GM19240 (cell line): ENCODE data around the gene CYB5RL.
"Not testable (repeated sequence)": the region's sequence is repeated elsewhere in the genome, so short reads cannot be mapped to it uniquely, and the experiment has no call there.

Experiments used
- DNase-seq: peaks from one replicate; pipeline ENCODE4 v3.0.0; 2011; ENCODE audit warnings: low spot score; ENCODE audit not compliant: insufficient read length

CYB5RL gene

DNA sequence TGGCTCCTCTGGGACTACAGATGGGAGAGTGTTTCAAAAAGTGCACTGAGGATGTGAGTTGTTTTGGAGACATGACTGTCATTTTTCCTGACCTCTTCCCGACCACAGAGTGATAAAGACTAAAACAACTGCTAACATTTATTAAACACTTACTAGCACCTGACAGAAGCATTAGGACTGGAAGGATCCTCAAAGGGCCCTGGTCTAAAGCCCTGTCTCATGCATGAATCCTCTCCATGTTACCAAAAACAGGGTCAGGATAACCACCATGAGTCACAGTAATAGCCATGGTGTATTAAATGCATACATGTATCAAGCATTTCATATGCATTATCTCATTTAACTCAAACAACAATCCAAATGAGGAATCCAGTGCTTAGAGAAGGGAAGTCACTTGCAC lies 11.5 kb downstream of the CYB5RL start:
- DNase-seq, result no peak

DNA sequence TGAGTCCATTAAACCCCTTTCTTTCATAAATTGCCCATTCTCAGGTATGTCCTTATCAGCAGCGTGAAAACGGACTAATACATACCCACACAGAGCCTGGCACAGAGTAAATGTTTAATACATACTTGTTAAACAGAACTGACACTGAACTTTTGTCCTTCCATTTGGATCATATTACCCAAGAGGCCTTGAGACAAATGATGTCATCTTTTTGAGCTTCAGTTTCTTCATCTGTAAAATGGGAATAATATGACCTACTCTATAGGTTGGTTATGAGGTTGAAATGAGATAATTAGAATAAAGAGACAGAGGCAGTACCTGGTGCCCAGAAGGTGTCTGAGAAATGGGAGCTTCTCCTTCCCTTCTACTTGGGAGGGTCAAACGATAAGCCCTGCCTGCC lies 13.8 kb downstream of the CYB5RL start:
- no peak for DNase-seq

GRCh38 chr1:54180701-54181360 lies 19.0 kb downstream of the CYB5RL start:
- no peak for DNase-seq

DNA sequence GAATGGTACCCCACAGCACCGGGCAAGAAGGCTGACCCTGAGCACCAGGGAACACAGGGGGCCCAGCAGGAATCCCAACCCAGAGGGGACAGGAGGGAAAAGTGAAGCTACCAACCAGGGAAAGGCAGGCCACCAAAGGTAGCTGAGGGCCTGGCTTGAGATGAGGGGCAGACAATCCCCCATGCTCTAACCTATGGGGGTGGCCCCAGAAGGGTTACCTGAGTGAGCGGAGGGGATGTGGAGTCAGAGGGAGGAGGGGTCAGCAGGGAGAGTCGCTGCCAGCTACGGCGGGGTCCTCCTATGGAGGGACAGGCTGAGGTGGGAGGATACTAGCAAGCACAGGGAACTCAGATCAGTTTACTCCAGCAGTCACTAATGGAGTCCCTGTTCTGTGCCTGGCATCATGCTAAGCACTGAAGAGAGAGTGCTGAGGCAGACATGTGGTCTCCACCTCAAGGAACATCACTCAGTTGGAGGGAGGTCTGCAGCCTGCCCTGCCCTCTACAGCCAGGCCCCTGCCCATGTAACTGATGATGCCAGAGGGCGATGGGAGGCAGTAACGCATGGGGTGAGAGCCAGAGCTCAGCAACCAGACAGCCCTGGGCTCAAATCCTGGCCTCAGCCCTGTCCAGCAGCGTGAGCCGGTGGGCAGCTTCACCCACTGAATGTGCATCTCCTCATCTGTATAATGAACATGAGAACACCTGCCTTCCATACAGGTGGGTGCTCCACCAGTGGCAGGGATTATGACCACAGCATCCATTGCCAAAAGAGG lies 21.3 kb downstream of the CYB5RL start:
- no peak for DNase-seq

DNA sequence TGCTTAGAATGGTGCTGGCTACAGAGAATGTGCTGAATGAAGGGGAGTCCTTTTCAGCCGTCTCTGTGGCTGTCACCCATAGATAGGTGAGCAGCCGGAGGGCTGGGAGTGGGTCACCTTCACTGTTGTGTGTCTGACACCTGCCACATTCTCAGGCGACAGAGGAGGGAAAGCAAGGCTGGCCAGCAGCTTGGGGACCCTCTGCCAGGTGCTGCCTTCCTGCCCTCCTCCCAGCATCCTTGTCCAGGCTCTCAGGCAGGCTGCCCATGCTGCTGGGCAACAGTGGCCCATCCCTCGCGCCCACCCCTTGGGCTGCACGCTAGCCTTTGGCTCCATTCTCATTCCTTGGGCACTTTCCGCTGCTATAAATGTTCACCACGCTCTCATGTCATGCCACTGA lies 22.1 kb downstream of the CYB5RL start:
- no peak for DNase-seq

GRCh38 chr1:54176621-54177327 lies 23.1 kb downstream of the CYB5RL start:
- DNase-seq, result no peak

DNA sequence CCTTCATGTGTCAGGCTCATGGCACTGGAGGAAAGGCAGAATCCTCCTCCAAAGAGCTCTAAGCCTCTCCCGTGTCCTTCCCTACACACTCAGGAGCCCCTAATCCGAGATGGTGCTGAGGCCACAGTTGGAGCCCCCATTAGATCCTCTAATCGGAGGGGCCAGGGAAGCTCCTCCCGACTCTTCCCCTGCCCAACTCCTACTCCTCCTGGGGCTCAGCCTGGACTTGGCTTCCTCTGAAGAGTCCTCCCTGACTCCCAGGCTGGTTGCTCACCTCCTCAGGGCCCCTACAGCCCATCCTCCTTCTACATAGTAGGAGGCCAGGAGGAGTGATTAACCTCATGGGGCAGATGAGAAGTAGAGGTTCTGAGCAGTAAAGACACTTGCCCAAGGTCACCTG lies 25.7 kb downstream of the CYB5RL start:
- no peak for DNase-seq

- DNase-seq, result no peak
Observed at GRCh38 chr1:54173681-54174080, 26.1 kb downstream of the CYB5RL start.

GRCh38 chr1:54172614-54173599 lies 26.9 kb downstream of the CYB5RL start:
- no peak for DNase-seq

GRCh38 chr1:54171606-54172005 lies 28.2 kb downstream of the CYB5RL start:
- DNase-seq, result no peak

- no peak for DNase-seq
Observed at GRCh38 chr1:54171016-54171415, 28.8 kb downstream of the CYB5RL start.

- no peak for DNase-seq
Observed at GRCh38 chr1:54169068-54169467, 30.8 kb downstream of the CYB5RL start.

DNA sequence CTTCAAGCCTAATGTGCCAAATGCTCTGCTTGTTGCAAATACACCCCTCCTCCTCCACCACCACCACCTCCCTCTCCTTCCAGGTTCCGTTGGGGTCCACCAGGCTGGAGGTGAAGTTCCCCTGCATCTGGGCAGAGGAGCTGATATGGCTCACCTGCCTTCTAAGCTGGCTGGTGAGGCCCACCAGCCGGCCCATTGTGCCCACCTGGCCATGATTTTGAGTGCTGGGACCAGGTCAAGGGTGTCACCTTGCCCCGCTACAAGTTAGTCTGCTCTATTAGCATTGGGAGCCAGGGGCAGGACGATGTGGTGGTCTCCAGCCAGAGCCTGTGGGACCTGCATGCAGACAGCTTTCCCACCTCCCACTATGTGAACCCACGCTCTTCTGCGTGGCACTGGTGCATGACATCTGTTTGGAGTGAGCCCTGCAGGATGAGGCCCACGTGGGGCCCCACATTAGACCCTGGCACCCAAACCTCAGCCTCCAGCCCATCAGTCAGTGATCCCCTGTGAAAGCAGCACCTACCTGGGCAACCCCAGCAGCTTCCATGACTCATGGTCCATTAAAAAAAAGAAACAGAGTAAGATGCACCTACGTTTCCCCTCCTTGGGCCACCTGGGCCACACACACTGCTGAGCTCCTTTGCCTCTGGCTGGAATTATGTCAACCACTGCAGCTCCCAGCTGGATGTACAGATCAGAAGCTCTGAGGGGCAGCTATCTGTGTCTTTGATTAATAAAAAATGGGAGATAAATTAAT lies 31.4 kb downstream of the CYB5RL start:
- no peak for DNase-seq

- no peak for DNase-seq
Observed at GRCh38 chr1:54167422-54168139, 32.2 kb downstream of the CYB5RL start.

DNA sequence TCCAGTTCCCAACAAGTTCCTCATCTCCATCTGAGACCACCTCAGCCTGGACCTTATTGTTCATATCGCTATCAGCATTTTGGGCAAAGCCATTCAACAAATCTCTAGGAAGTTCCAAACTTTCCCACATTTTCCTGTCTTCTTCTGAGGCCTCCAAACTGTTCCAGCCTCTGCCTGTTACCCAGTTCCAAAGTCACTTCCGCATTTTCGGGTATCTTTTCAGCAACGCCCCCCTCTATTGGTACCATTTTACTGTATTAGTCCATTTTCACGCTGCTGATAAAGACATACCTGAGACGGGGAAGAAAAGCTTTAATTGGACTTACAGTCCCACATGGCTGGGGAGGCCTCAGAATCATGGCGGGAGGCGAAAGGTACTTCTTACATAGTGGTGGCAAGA lies 33.5 kb downstream of the CYB5RL start:
- not testable (repeated sequence) for DNase-seq

- DNase-seq, result no peak
Observed at GRCh38 chr1:54165146-54165545, 34.7 kb downstream of the CYB5RL start.

DNA sequence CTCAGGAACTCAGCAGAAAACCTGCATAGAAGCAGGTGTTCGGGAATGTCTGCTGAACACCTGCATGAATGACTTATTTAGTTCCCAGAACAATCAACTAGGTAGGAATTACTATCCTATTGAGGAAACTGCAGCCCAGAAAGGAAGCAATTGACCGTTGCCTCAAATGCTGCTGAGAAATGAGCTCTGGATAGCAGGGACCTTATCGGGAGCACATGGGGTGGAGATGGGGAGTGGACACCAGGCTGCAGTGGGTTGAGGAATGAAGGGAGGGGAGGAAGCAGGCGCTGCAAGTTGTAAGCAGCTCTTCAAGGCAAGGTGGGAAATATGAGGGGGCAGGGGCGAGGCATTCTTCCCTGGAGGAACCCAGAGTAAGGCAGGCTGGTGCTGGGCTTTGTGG lies 36.3 kb downstream of the CYB5RL start:
- DNase-seq, result no peak

DNA sequence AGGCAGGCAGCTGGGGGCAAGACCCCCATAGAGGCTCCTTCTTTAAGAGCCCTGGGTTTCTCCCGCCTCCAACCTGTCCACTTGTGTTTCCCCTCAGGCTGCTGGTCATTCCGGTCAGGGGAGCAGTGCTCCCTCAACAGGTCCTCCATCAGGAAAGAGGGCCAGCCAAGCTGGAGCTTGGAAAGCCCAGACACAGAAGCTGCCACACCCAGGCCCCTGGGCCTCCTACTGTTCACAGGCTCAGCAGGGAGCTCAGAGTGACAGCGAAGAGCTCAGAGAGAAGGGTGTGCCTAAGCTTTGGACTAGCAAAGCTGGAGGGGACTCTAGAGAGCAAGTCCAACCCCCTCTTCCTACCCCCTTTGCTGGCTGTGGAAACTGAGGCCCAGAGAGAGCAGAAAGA lies 36.8 kb downstream of the CYB5RL start:
- no peak for DNase-seq

- DNase-seq, result no peak
Observed at GRCh38 chr1:54161495-54162168, 38.2 kb downstream of the CYB5RL start.
